Pancreas (tissue), 10 donors: ENCODE measurements around the gene ALX4. TPM values are rescaled to one million over a fixed set of nuclear protein-coding genes. Genes with fewer than 3 reads are reported as not detected.

Experiments
- ATAC-seq, 4 donors: fragments of 200-7000 bp; cut with Tn5 transposase; one replicate each; pipeline versions ENCODE4 v1.8.0 to v1.9.1; 2020; ENCODE audit warnings: mild to moderate bottlenecking in 4 of 4, moderate library complexity in 4 of 4
- DNase-seq, 6 donors: peaks; one replicate each; pipeline ENCODE4 v3.0.0-alpha.2; 2020
- FAIRE-seq: peaks from 2 replicates; lab custom pipeline; 2012; peaks lifted over from hg19 to GRCh38; lab: Jason Lieb, UNC
- H3K27ac ChIP-seq, 4 donors: fragments of 200-600 bp; sonication (generic); 1 replicate in 3 of 4; 2 replicates in 1 of 4; pipeline versions ENCODE4 v1.5.0 to v1.8.0; 2020
- H3K27me3 ChIP-seq, 4 donors: fragments of 200-600 bp; one replicate each; pipeline ENCODE4 v1.8.0; 2021
- H3K36me3 ChIP-seq, 3 donors: fragments of 200-600 bp; sonication (generic) in 1 of 3; one replicate each; pipeline versions ENCODE4 v1.5.0 to v1.8.0; 2020 to 2021
- H3K4me1 ChIP-seq, 3 donors: fragments of 200-600 bp; one replicate each; pipeline ENCODE4 v1.8.0; 2021
- H3K4me3 ChIP-seq, 4 donors: fragments of 200-600 bp; sonication (generic) in 2 of 4; one replicate each; pipeline versions ENCODE4 v1.5.0 to v1.8.0; 2020 to 2021
- H3K9me3 ChIP-seq, 4 donors: fragments of 200-600 bp; one replicate each; pipeline ENCODE4 v1.8.0; 2021
- CTCF ChIP-seq, 4 donors: fragments of 200-600 bp; sonication (generic) in 3 of 4; IDR thresholded peaks; one replicate each; pipeline versions ENCODE4 v1.5.0 to v1.8.0; 2021; ENCODE audit warnings: antibody characterized with exemption in 4 of 4
- WGBS, 2 donors: extraction: QIAGEN DNeasy Blood & Tissue Kit; methylation state at CpG; one replicate each; pipeline ENCODE4 v1.1.7; 2013; 5-methylcytosine and 5-hydroxymethylcytosine counted together
- intact Hi-C, 3 donors: fragments of 100-400 bp; cut with DNase I; formaldehyde crosslinking; loops; one replicate each; pipeline versions ENCODE4 v1.11.1 to v1.14.2; 2022
- polyA plus RNA-seq, 2 donors: library from polyadenylated mRNA; stranded (reverse); fragments of 200-250 nt; gene quantifications; one replicate each; pipeline ENCODE4 v1.2.3, GENCODE V29; 2013
- total RNA-seq, 6 donors: library from RNA; stranded (reverse); fragmentation: NEBNext Ultra II Directional in 4 of 6; extraction: Animal tissue kit (Norgen Biotek cat#: 25700) in 4 of 6; gene quantifications; one replicate each; pipeline versions ENCODE4 v1.2.1 to v1.2.4, GENCODE V29; 2021 to 2023
- donor health status: healthy with polysubstance abuse.
- donor health status: DM: no; HTN: no; CAD: no; lungs with moderate emphysema.
- donor health status: DM: no; HTN: no; CAD: no.
- donor health status: control.
- donor health status: control.
- donor health status: Bipolar disorder and iron deficiency.
- donor health status: DM: yes; HTN: yes; CAD: no.
- donor health status: DM: no; HTN: no; CAD: no.
- donor health status: DM: no; HTN: no; CAD: no.
- donor health status: DM: yes; HTN: yes; CAD: no.

The ALX4 gene
- total and polyA plus RNA-seq, 8 donors: 0.02 to 0.04 (median 0.03) TPM; not detected in 5

GRCh38 chr11:44320289-44320973 is 10.5 kb upstream of the ALX4 start:
- Histone ChIP-seq H3K4me1 (peaks cover 6 to 14% (median 9%) of the 10 kb centered on the region in 3 donors), H3K27me3 (peaks cover 0 to 38% (median 11%) of the 10 kb centered on the region in 4 donors), H3K36me3 (no peaks in the 10 kb centered on the region), H3K9me3 (no peaks in the 10 kb centered on the region), H3K27ac (no peak overlapping the region), H3K4me3 (no peak overlapping the region)
- no peak for ATAC-seq
- no peak for FAIRE-seq
- no peak for TF ChIP-seq CTCF (IDR thresholded peaks at IDR 0.05)
- WGBS, 2 donors: 4 to 6% methylated on average over 20 of the region's 20 CpGs
- intact Hi-C loops: no loop called here
- no peak for DNase-seq

GRCh38 chr11:44319552-44320288 is 9.8 kb upstream of the ALX4 start:
- FAIRE-seq (no peak), DNase-seq (no peak), ATAC-seq (no peak)
- Histone ChIP-seq H3K27ac (no peak overlapping the region), H3K4me1 (peaks cover 0 to 9% (median 8%) of the 10 kb centered on the region in 3 donors), H3K4me3 (no peak overlapping the region), H3K27me3 (peaks cover 0 to 38% (median 11%) of the 10 kb centered on the region in 4 donors), H3K36me3 (no peaks in the 10 kb centered on the region), H3K9me3 (no peaks in the 10 kb centered on the region)
- no peak for TF ChIP-seq CTCF (IDR thresholded peaks at IDR 0.05)
- 2 to 4% methylated on average over 41 to 53 of the region's 53 CpGs for WGBS, 2 donors
- intact Hi-C loops: no loop called here

GRCh38 chr11:44319170-44319551 is 9.2 kb upstream of the ALX4 start:
- Histone ChIP-seq H3K9me3 (no peaks in the 10 kb centered on the region), H3K36me3 (no peaks in the 10 kb centered on the region), H3K27ac (no peak overlapping the region), H3K27me3 (peaks cover 0 to 43% (median 11%) of the 10 kb centered on the region in 4 donors), H3K4me1 (peaks cover 0 to 9% (median 6%) of the 10 kb centered on the region in 3 donors), H3K4me3 (no peak overlapping the region)
- intact Hi-C loops: no loop called here
- 3 to 4% methylated on average over 15 of the region's 15 CpGs for WGBS, 2 donors
- no peak for FAIRE-seq
- DNase-seq: no peak
- ATAC-seq: no peak
- no peak for TF ChIP-seq CTCF (IDR thresholded peaks at IDR 0.05)

GRCh38 chr11:44318369-44318768 is 8.4 kb upstream of the ALX4 start:
- H3K27me3 ChIP-seq: peaks cover 0 to 50% (median 11%) of the 10 kb centered on the region in 4 donors
- DNase-seq (no peak), ATAC-seq (no peak), FAIRE-seq (no peak)
- no peaks in the 10 kb centered on the region for H3K9me3 ChIP-seq
- H3K4me3 ChIP-seq: no peak overlapping the region
- peaks cover 0 to 9% (median 6%) of the 10 kb centered on the region in 3 donors for H3K4me1 ChIP-seq
- no peak overlapping the region for H3K27ac ChIP-seq
- H3K36me3 ChIP-seq: no peaks in the 10 kb centered on the region
- intact Hi-C loops: no loop called here
- 21 to 25% methylated on average over 2 of the region's 2 CpGs for WGBS, 2 donors
- TF ChIP-seq CTCF (IDR thresholded peaks at IDR 0.05): no peak
